ENCODE measurements around the gene SLC28A1. TPM values are rescaled to one million over a fixed set of nuclear protein-coding genes. Genes with fewer than 3 reads are reported as not detected.

SLC28A1 gene
- total RNA-seq, 1 experiment from 2014 or later, result not detected

GRCh38 chr15:84973492-84974460, 89.3 kb downstream of the SLC28A1 start:
- BruUV-seq (replicated peaks), result no TSS peak
- TF ChIP-seq CTCF (IDR thresholded peaks at IDR 0.05; ENCODE audit: unreplicated experiment), result no peak
- intact Hi-C loops (cut with micrococcal nuclease), result no loop called here
- Mint-ChIP-seq H3K27ac (ENCODE audit: low read depth, unreplicated experiment) (no peak overlapping the region), H3K4me1 (ENCODE audit: insufficient read depth, unreplicated experiment) (no peaks in the 10 kb centered on the region), H3K27me3 (ENCODE audit: insufficient read depth, unreplicated experiment) (no peaks in the 10 kb centered on the region), H3K36me3 (ENCODE audit: insufficient read depth, unreplicated experiment) (no peaks in the 10 kb centered on the region), H3K4me3 (ENCODE audit: unreplicated experiment) (no peak overlapping the region), H3K9me3 (ENCODE audit: unreplicated experiment) (no peaks in the 10 kb centered on the region)
- no peak for DNase-seq (ENCODE audit: unreplicated experiment)
- ChIA-PET POLR2A (no interaction called here), CTCF (interaction anchor here (0.7 kb wide), 1 partner anchor 70 kb away, joined by 6 read pairs; no protein-coding TSS in a partner anchor)

- H3K4me3 Mint-ChIP-seq (ENCODE audit: unreplicated experiment), result no peak overlapping the region
- H3K9me3 Mint-ChIP-seq (ENCODE audit: unreplicated experiment), result no peaks in the 10 kb centered on the region
- no peak for DNase-seq (ENCODE audit: unreplicated experiment)
- TF ChIP-seq CTCF (IDR thresholded peaks at IDR 0.05; ENCODE audit: unreplicated experiment), result no peak
- no peaks in the 10 kb centered on the region for H3K4me1 Mint-ChIP-seq (ENCODE audit: insufficient read depth, unreplicated experiment)
- CTCF ChIA-PET, result no interaction called here
- intact Hi-C loops (cut with micrococcal nuclease), result no loop called here
- no peaks in the 10 kb centered on the region for H3K36me3 Mint-ChIP-seq (ENCODE audit: insufficient read depth, unreplicated experiment)
- no TSS peak for BruUV-seq (replicated peaks)
- H3K27me3 Mint-ChIP-seq (ENCODE audit: insufficient read depth, unreplicated experiment), result no peaks in the 10 kb centered on the region
- POLR2A ChIA-PET, result no interaction called here
- no peak overlapping the region for H3K27ac Mint-ChIP-seq (ENCODE audit: low read depth, unreplicated experiment)
These were observed 91.4 kb downstream of the SLC28A1 start for GRCh38 chr15:84975871-84976351.

- Mint-ChIP-seq H3K4me3 (ENCODE audit: unreplicated experiment) (no peak overlapping the region), H3K4me1 (ENCODE audit: insufficient read depth, unreplicated experiment) (no peaks in the 10 kb centered on the region)
- CTCF ChIA-PET, result interaction anchor here (0.7 to 1.0 kb wide), 2 partner anchors 67 to 388 kb away, joined by 3 to 4 read pairs; no protein-coding TSS in a partner anchor
These were observed 92.4 kb downstream of the SLC28A1 start for GRCh38 chr15:84976746-84977345.

More at GRCh38 chr15:84976746-84977345, 92.4 kb downstream of the SLC28A1 start:
- DNase-seq (ENCODE audit: unreplicated experiment), result no peak
- Mint-ChIP-seq H3K36me3 (ENCODE audit: insufficient read depth, unreplicated experiment) (no peaks in the 10 kb centered on the region), H3K9me3 (ENCODE audit: unreplicated experiment) (no peaks in the 10 kb centered on the region), H3K27me3 (ENCODE audit: insufficient read depth, unreplicated experiment) (no peaks in the 10 kb centered on the region), H3K27ac (ENCODE audit: low read depth, unreplicated experiment) (no peak overlapping the region)
- no peak for TF ChIP-seq CTCF (IDR thresholded peaks at IDR 0.05; ENCODE audit: unreplicated experiment)
- POLR2A ChIA-PET, result no interaction called here
- no TSS peak for BruUV-seq (replicated peaks)
- intact Hi-C loops (cut with micrococcal nuclease), result no loop called here
